GM23338 (cell line): ENCODE results near the gene KCNIP1.

Experiments used
- CREB1 ChIP-seq: fragments of 250-450 bp; sonication (Bioruptor Pico); IDR thresholded peaks from 2 replicates; pipeline ENCODE4 v1.5.0; 2020; ENCODE audit warnings: low read depth, mild to moderate bottlenecking, moderate library complexity
- CTCF ChIP-seq, 2 experiments: fragments of 200-600 bp in 1 of 2; sonication (generic) in 1 of 2; conservative IDR thresholded peaks; 2 replicates each; pipeline versions ENCODE4 v1.5.1 to v1.6.1; 2016 to 2017; ENCODE audit warnings: antibody characterized with exemption in 2 of 2, low read depth in 2 of 2, mild to moderate bottlenecking in 2 of 2, moderate library complexity in 1 of 2
- ETS1 ChIP-seq: IDR thresholded peaks from 2 replicates; pipeline ENCODE4 v1.6.1; 2016; ENCODE audit warnings: antibody characterized with exemption
- EZH2 ChIP-seq: fragments of 200-600 bp; sonication (generic); IDR thresholded peaks from one replicate; pipeline ENCODE4 v1.8.0; 2017; ENCODE audit warnings: antibody characterized with exemption, mild to moderate bottlenecking, low read depth; ENCODE audit not compliant: unreplicated experiment
- EZH2phosphoT487 ChIP-seq: fragments of 200-600 bp; sonication (generic); IDR thresholded peaks from one replicate; pipeline ENCODE4 v1.8.1; 2018; ENCODE audit warnings: antibody characterized with exemption; ENCODE audit not compliant: unreplicated experiment
- JUNB ChIP-seq: IDR thresholded peaks from one replicate; pipeline ENCODE4 v1.6.1; 2016; ENCODE audit warnings: antibody characterized with exemption; ENCODE audit not compliant: unreplicated experiment
- NANOG ChIP-seq: IDR thresholded peaks from 2 replicates; pipeline ENCODE4 v1.6.1; 2016; ENCODE audit warnings: antibody characterized with exemption, borderline replicate concordance
- POLR2AphosphoS5 ChIP-seq: IDR thresholded peaks from 2 replicates; pipeline ENCODE4 v1.6.1; 2016; ENCODE audit warnings: antibody characterized with exemption, low read depth
- REST ChIP-seq: IDR thresholded peaks from one replicate; pipeline ENCODE4 v1.6.1; 2018; ENCODE audit warnings: antibody characterized with exemption; ENCODE audit not compliant: unreplicated experiment
- STAT1 ChIP-seq: IDR thresholded peaks from one replicate; pipeline ENCODE4 v1.6.1; 2016; ENCODE audit warnings: antibody characterized with exemption; ENCODE audit not compliant: unreplicated experiment
- ZNF114 ChIP-seq: fragments of 250-450 bp; sonication (Bioruptor Pico); IDR thresholded peaks from 2 replicates; pipeline ENCODE4 v1.5.0; 2020; ENCODE audit warnings: mild to moderate bottlenecking, moderate library complexity

GRCh38 chr5:170746961-170747340 is 243.1 kb downstream of the KCNIP1 start:
- no peak for TF ChIP-seq CTCF (conservative IDR thresholded peaks at IDR 0.05; ENCODE audit: low read depth in 2 of 2)
- TF ChIP-seq EZH2phosphoT487 = no peak
- no peak for TF ChIP-seq JUNB
- no peak for TF ChIP-seq POLR2AphosphoS5
- TF ChIP-seq EZH2 = no peak
- TF ChIP-seq REST = no peak
- no peak for TF ChIP-seq CREB1 (CRISPR knock-in tag)
- no peak for TF ChIP-seq ETS1
- no peak for TF ChIP-seq STAT1
- no peak for TF ChIP-seq NANOG
- TF ChIP-seq ZNF114 (CRISPR knock-in tag) = no peak
